ENCODE results near the gene RCOR1.
"Not testable (repeated sequence)": the region's sequence is repeated elsewhere in the genome, so short reads cannot be mapped to it uniquely, and the experiment has no call there.

The RCOR1 gene

GRCh38 chr14:102591944-102592762, at the start of gene RCOR1:
Gene RCOR1 (plus strand): TSS chr14:102592649. CDS start chr14:102592887, 238 bp downstream.
- DNase-seq, result peak; percentile 99

- no peak for DNase-seq
Observed at GRCh38 chr14:102544046-102544746, 48.3 kb upstream of the RCOR1 start.

- DNase-seq, result peak; percentile 17
Observed at GRCh38 chr14:102544747-102545460, 47.5 kb upstream of the RCOR1 start.

- DNase-seq, result no peak
Observed at GRCh38 chr14:102545461-102546265, 46.8 kb upstream of the RCOR1 start.

GRCh38 chr14:102548616-102549240, 43.7 kb upstream of the RCOR1 start:
- DNase-seq, result no peak

GRCh38 chr14:102550927-102551401, 41.5 kb upstream of the RCOR1 start:
- not testable (repeated sequence) for DNase-seq

GRCh38 chr14:102551995-102552705, 40.3 kb upstream of the RCOR1 start:
- DNase-seq, result peak; percentile 23

- peak; percentile 63 for DNase-seq
Observed at GRCh38 chr14:102554821-102555819, 37.3 kb upstream of the RCOR1 start.

- no peak for DNase-seq
Observed at GRCh38 chr14:102556098-102556677, 36.3 kb upstream of the RCOR1 start.

- DNase-seq, result no peak
Observed at GRCh38 chr14:102557434-102558226, 34.8 kb upstream of the RCOR1 start.

- no peak for DNase-seq
Observed at GRCh38 chr14:102558556-102558955, 33.9 kb upstream of the RCOR1 start.

- no peak for DNase-seq
Observed at GRCh38 chr14:102560458-102561261, 31.8 kb upstream of the RCOR1 start.

GRCh38 chr14:102565331-102565887, 27.0 kb upstream of the RCOR1 start:
- no peak for DNase-seq

- no peak for DNase-seq
Observed at GRCh38 chr14:102565959-102566358, 26.5 kb upstream of the RCOR1 start.

- peak; percentile 56 for DNase-seq
Observed at GRCh38 chr14:102568115-102568614, 24.3 kb upstream of the RCOR1 start.

- DNase-seq, result no peak
Observed at GRCh38 chr14:102570334-102570995, 22.0 kb upstream of the RCOR1 start.

GRCh38 chr14:102571043-102571442, 21.4 kb upstream of the RCOR1 start:
- DNase-seq, result no peak
